IPS-20b (cell line): ENCODE results near the gene USP43.

Source experiments
- H3K27ac ChIP-seq: one replicate; pipeline ENCODE4 v1.5.1; 2013; ENCODE audit warnings: low read length
- H3K27me3 ChIP-seq: 2 replicates; pipeline ENCODE4 v1.6.1; 2013; ENCODE audit warnings: mild to moderate bottlenecking, low read length, inconsistent platforms; ENCODE audit not compliant: insufficient read depth
- H3K36me3 ChIP-seq: 2 replicates; pipeline ENCODE4 v1.6.1; 2013; ENCODE audit warnings: low read depth, mild to moderate bottlenecking, inconsistent platforms, low read length, moderate library complexity; ENCODE audit not compliant: insufficient read depth
- H3K4me1 ChIP-seq: 2 replicates; pipeline ENCODE4 v1.6.1; 2013; ENCODE audit warnings: mild to moderate bottlenecking, control low read depth, inconsistent platforms, low read length, moderate library complexity; ENCODE audit not compliant: insufficient read depth
- H3K4me3 ChIP-seq: 2 replicates; pipeline ENCODE4 v1.5.1; 2013; ENCODE audit warnings: mild to moderate bottlenecking, low read length, inconsistent platforms
- H3K9ac ChIP-seq: 2 replicates; pipeline ENCODE4 v1.6.1; 2013; ENCODE audit warnings: low read depth, mild to moderate bottlenecking, inconsistent platforms, low read length, moderate library complexity
- H3K9me3 ChIP-seq: 2 replicates; pipeline ENCODE4 v1.6.1; 2013; ENCODE audit warnings: mild to moderate bottlenecking, low read depth, low read length, inconsistent platforms; ENCODE audit not compliant: insufficient read depth

USP43 gene

DNA sequence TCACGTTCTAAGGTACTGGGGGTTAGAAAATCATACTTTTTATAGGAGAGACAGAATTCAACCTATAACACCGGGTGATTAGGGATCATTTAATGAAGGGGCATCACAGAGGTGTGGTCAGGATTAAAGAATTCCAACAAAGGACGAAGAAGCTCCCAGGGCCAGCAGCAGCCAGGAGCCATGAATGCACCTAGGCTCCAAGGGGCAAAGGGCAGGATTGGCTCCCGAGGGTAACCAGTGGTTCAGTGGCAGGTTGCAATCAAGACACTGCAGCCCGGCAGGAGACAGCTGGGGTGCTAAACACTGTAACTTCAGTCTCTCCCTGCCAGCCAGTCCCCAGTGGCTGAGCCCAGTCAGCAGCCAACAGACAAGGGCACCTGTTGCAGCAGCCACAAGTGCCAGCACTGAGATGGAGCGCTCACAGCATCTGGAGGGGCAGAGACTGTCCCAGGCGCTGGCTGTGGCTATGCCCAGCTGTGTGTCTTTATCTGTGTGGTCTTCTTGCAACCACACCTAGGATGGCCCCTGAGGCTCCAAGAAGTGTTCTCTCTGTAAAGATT, 122.2 kb downstream of the USP43 start:
- H3K36me3 ChIP-seq, result no peaks in the 10 kb centered on the region

GRCh38 chr17:9768381-9768934, 123.1 kb downstream of the USP43 start:
- Histone ChIP-seq H3K9me3 (no peaks in the 10 kb centered on the region), H3K4me3 (no peak overlapping the region), H3K36me3 (no peaks in the 10 kb centered on the region), H3K27ac (no peak overlapping the region), H3K4me1 (no peaks in the 10 kb centered on the region), H3K27me3 (no peaks in the 10 kb centered on the region), H3K9ac (no peak overlapping the region)

More for the DNA sequence above, 122.2 kb downstream of the USP43 start:
- H3K4me1 ChIP-seq, result no peaks in the 10 kb centered on the region
- H3K4me3 ChIP-seq, result no peak overlapping the region
- no peak overlapping the region for H3K27ac ChIP-seq
- no peaks in the 10 kb centered on the region for H3K27me3 ChIP-seq
- no peak overlapping the region for H3K9ac ChIP-seq
- no peaks in the 10 kb centered on the region for H3K9me3 ChIP-seq

DNA sequence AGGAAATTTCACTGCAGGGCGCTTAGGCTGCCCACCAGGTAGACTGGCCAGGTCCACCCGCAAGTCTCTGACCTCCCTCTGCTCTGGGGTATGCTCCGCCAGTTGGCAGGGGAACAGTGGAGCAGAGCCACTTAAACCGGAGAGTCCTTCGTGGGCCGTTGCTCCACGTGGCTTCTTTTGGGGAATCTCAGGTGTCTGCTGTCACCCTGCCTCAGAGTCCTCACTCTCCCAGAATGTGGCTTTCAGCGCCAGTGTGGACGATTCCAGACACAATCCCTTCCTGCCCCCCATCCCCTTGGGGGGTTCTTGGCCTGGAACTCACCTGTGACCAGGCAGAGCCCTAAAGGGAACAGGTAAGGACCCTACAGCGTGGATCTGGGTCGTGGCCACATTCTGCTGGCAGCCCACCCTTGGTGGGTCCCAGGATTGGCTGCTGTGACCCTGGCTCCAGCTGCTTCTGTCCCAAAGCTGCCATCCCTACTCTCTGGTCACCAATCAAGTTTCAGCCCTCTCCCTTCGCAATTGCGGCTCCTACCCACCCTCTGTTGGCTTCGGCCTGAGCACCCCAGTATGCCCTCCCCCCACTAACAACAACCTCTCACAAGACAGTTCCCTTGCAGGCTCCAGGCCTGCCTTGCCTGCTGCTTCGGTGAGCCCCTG, 123.8 kb downstream of the USP43 start:
- H3K9me3 ChIP-seq, result no peaks in the 10 kb centered on the region
- H3K27me3 ChIP-seq, result no peaks in the 10 kb centered on the region
- H3K27ac ChIP-seq, result no peak overlapping the region
- no peaks in the 10 kb centered on the region for H3K36me3 ChIP-seq
- no peak overlapping the region for H3K9ac ChIP-seq
- no peak overlapping the region for H3K4me3 ChIP-seq
- no peaks in the 10 kb centered on the region for H3K4me1 ChIP-seq

DNA sequence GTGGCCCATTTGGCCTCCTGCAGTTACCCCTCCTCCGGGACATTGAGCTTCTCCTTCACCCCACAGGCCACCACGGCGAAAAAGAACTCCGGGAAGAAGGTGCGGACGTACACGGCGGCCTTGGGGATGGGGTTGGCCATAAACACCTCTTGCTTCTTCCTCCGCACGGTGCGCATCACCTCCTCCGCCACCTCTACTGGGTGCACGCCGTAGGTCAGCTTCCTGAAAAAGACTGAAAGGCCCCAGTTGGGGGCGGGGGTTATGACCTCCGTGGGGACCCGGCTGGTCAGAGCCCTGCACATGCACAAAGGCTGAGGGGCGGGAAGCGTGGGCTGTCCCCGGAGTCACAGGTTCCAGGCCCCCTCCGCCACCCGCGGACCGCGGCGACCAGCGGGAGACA, 126.1 kb downstream of the USP43 start:
- Histone ChIP-seq H3K9me3 (no peaks in the 10 kb centered on the region), H3K4me1 (no peaks in the 10 kb centered on the region), H3K27ac (no peak overlapping the region), H3K9ac (no peak overlapping the region), H3K36me3 (no peaks in the 10 kb centered on the region), H3K27me3 (no peaks in the 10 kb centered on the region), H3K4me3 (no peak overlapping the region)

DNA sequence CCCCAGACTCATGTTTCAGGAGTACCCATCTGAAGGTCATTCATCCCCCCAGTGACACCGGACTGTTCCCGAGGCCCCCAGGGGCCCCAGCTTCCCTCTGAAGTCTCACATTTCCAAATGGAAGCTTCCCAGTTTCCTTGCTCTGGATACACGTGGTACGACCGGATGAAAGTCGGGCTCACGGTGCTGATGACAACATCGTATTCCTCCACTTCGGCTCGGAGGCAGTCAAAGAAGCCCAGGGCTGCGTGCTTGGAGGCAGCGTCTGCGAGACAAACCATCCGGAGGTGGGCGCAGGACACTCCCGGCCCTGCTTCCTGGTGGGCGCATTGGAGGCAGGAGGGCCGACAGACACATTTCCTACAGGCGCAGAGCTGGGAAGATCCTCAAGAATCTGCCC, 127.3 kb downstream of the USP43 start:
- H3K27ac ChIP-seq, result no peak overlapping the region
- no peaks in the 10 kb centered on the region for H3K4me1 ChIP-seq
- H3K9ac ChIP-seq, result no peak overlapping the region

DNA sequence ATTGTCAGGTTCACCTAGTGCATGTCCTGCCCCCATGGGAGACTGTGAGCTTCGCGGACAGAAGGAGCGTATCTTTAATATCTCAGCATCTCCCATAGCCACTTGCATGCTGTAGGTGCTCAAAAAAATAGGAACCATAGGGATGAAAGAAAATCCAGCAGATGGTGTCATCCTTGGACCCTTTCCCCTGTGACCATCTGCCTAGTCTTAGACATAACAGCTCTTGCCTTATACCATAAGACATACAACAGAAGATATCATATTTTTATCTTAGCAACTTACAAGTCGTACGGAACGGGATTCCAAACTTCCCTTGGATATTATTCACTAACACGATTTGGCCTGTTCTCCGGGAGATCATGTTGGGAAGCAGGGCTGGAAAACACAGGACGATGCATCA, 131.6 kb downstream of the USP43 start:
- Histone ChIP-seq H3K9ac (no peak overlapping the region), H3K9me3 (no peaks in the 10 kb centered on the region), H3K36me3 (no peaks in the 10 kb centered on the region), H3K27me3 (no peaks in the 10 kb centered on the region), H3K27ac (no peak overlapping the region), H3K4me3 (no peak overlapping the region), H3K4me1 (no peaks in the 10 kb centered on the region)

More for the DNA sequence above, 127.3 kb downstream of the USP43 start:
- Histone ChIP-seq H3K36me3 (no peaks in the 10 kb centered on the region), H3K9me3 (no peaks in the 10 kb centered on the region), H3K4me3 (no peak overlapping the region), H3K27me3 (no peaks in the 10 kb centered on the region)
